ENCODE data around the gene RASSF3.

DNA sequence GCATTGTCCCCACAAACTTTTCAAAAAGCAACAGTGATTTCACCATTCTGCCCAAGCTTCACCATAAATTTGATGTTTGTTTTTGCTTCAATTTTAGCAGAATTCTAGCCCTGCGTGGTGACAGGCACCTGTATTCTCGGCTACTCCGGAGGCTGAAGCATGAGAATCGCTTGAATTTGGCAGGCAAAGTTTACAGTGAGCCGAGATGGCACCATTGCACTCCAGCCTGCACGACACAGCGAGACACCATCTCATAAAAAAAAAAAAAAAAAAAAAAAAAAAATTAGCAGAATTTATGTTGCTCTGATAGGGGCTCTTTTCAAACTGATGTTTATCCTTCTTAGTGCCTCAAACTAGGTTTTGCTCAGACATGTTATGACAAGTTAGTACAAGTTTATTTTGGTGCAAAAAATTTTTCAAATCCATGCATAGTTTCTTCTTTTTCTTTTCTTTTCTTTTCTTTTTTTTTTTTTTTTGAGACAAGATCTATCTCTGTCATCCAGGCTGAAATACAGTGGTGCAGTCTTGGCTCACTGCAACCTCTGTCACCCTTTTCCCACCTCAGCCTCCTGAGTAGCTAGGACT, 24.3 kb downstream of the RASSF3 start:
- TF ChIP-seq, protein P1, sequence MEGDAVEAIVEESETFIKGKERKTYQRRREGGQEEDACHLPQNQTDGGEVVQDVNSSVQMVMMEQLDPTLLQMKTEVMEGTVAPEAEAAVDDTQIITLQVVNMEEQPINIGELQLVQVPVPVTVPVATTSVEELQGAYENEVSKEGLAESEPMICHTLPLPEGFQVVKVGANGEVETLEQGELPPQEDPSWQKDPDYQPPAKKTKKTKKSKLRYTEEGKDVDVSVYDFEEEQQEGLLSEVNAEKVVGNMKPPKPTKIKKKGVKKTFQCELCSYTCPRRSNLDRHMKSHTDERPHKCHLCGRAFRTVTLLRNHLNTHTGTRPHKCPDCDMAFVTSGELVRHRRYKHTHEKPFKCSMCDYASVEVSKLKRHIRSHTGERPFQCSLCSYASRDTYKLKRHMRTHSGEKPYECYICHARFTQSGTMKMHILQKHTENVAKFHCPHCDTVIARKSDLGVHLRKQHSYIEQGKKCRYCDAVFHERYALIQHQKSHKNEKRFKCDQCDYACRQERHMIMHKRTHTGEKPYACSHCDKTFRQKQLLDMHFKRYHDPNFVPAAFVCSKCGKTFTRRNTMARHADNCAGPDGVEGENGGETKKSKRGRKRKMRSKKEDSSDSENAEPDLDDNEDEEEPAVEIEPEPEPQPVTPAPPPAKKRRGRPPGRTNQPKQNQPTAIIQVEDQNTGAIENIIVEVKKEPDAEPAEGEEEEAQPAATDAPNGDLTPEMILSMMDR (IDR thresholded peaks at IDR 0.05) = no peak
- no peak for TF ChIP-seq POLR2A (IDR thresholded peaks at IDR 0.05)

All from body of pancreas (tissue), 4 donors.